GM23338 (cell line): ENCODE measurements around the gene VASN. TPM values are rescaled to one million over a fixed set of nuclear protein-coding genes. Genes with fewer than 3 reads are reported as not detected.

Source experiments
- ATAC-seq: fragments of 200-7000 bp; cut with Tn5 transposase; 3 replicates; pipeline ENCODE4 v1.9.1; 2020
- DNase-seq: peaks from one replicate; pipeline ENCODE4 v3.0.0-alpha.2; 2015; ENCODE audit warnings: low spot score
- H2AFZ ChIP-seq: fragments of 200-600 bp; sonication (generic); 2 replicates; pipeline ENCODE4 v1.8.0; 2016; ENCODE audit warnings: antibody characterized with exemption, mild to moderate bottlenecking, moderate library complexity
- H3F3A ChIP-seq: fragments of 200-600 bp; sonication (generic); replicated peaks from 2 replicates; pipeline ENCODE4 v1.8.0; 2017; ENCODE audit warnings: antibody characterized with exemption, mixed run types, low read depth
- H3K27ac ChIP-seq: fragments of 200-600 bp; sonication (generic); 2 replicates; pipeline ENCODE4 v1.6.1; 2016; ENCODE audit warnings: low read depth
- H3K27me3 ChIP-seq: fragments of 200-600 bp; sonication (generic); 2 replicates; pipeline ENCODE4 v1.8.0; 2016; ENCODE audit warnings: mild to moderate bottlenecking, mixed run types, moderate library complexity; ENCODE audit not compliant: insufficient read depth
- H3K36me3 ChIP-seq: fragments of 200-600 bp; sonication (generic); 2 replicates; pipeline ENCODE4 v1.8.0; 2016; ENCODE audit warnings: mild to moderate bottlenecking; ENCODE audit not compliant: insufficient read depth
- H3K4me1 ChIP-seq: fragments of 200-600 bp; sonication (generic); 2 replicates; pipeline ENCODE4 v1.8.0; 2016; ENCODE audit warnings: mild to moderate bottlenecking, moderate library complexity; ENCODE audit not compliant: insufficient read depth
- H3K4me2 ChIP-seq: fragments of 200-600 bp; sonication (generic); 2 replicates; pipeline ENCODE4 v1.7.1; 2017; ENCODE audit warnings: mixed run types
- H3K4me3 ChIP-seq: fragments of 200-600 bp; sonication (generic); 2 replicates; pipeline ENCODE4 v1.6.1; 2016; ENCODE audit warnings: mixed run types
- H3K79me2 ChIP-seq: fragments of 200-600 bp; sonication (generic); replicated peaks from 2 replicates; pipeline ENCODE4 v1.8.0; 2017; ENCODE audit warnings: mild to moderate bottlenecking; ENCODE audit not compliant: insufficient read depth
- H3K9me2 ChIP-seq: fragments of 200-600 bp; sonication (generic); 2 replicates; pipeline ENCODE4 v1.8.0; 2017; ENCODE audit not compliant: insufficient read depth
- H4K20me1 ChIP-seq: fragments of 200-600 bp; sonication (generic); replicated peaks from 2 replicates; pipeline ENCODE4 v1.8.0; 2017; ENCODE audit warnings: mild to moderate bottlenecking; ENCODE audit not compliant: insufficient read depth
- H3K27ac Mint-ChIP-seq: 2 replicates; pipeline ENCODE4 v1.8.0; 2020; ENCODE audit warnings: inconsistent platforms, mild to moderate bottlenecking, moderate library complexity, mixed read lengths
- H3K27me3 Mint-ChIP-seq: 3 replicates; pipeline ENCODE4 v1.8.0; 2022; ENCODE audit warnings: low read depth, mild to moderate bottlenecking, moderate library complexity, mixed read lengths, inconsistent platforms; ENCODE audit not compliant: insufficient read depth, poor library complexity
- H3K36me3 Mint-ChIP-seq: 3 replicates; pipeline ENCODE4 v1.8.0; 2021; ENCODE audit warnings: low read depth, mild to moderate bottlenecking, inconsistent platforms, moderate library complexity, mixed read lengths
- H3K4me1 Mint-ChIP-seq: 3 replicates; pipeline ENCODE4 v1.8.0; 2020; ENCODE audit warnings: mild to moderate bottlenecking, inconsistent platforms, mixed read lengths
- H3K4me3 Mint-ChIP-seq: 3 replicates; pipeline ENCODE4 v1.8.0; 2021; ENCODE audit warnings: moderate library complexity, mild to moderate bottlenecking, inconsistent platforms, mixed read lengths
- H3K9me3 Mint-ChIP-seq: 3 replicates; pipeline ENCODE4 v1.8.0; 2020; ENCODE audit warnings: moderate library complexity, mild to moderate bottlenecking, inconsistent platforms, mixed read lengths
- CREB1 ChIP-seq: fragments of 250-450 bp; sonication (Bioruptor Pico); IDR thresholded peaks from 2 replicates; pipeline ENCODE4 v1.5.0; 2020; ENCODE audit warnings: low read depth, mild to moderate bottlenecking, moderate library complexity
- ETS1 ChIP-seq: IDR thresholded peaks from 2 replicates; pipeline ENCODE4 v1.6.1; 2016; ENCODE audit warnings: antibody characterized with exemption
- EZH2phosphoT487 ChIP-seq: fragments of 200-600 bp; sonication (generic); IDR thresholded peaks from one replicate; pipeline ENCODE4 v1.8.1; 2018; ENCODE audit warnings: antibody characterized with exemption; ENCODE audit not compliant: unreplicated experiment
- JUNB ChIP-seq: IDR thresholded peaks from one replicate; pipeline ENCODE4 v1.6.1; 2016; ENCODE audit warnings: antibody characterized with exemption; ENCODE audit not compliant: unreplicated experiment
- NANOG ChIP-seq: IDR thresholded peaks from 2 replicates; pipeline ENCODE4 v1.6.1; 2016; ENCODE audit warnings: antibody characterized with exemption, borderline replicate concordance
- POLR2AphosphoS5 ChIP-seq: IDR thresholded peaks from 2 replicates; pipeline ENCODE4 v1.6.1; 2016; ENCODE audit warnings: antibody characterized with exemption, low read depth
- REST ChIP-seq: IDR thresholded peaks from one replicate; pipeline ENCODE4 v1.6.1; 2018; ENCODE audit warnings: antibody characterized with exemption; ENCODE audit not compliant: unreplicated experiment
- ZNF114 ChIP-seq: fragments of 250-450 bp; sonication (Bioruptor Pico); IDR thresholded peaks from 2 replicates; pipeline ENCODE4 v1.5.0; 2020; ENCODE audit warnings: mild to moderate bottlenecking, moderate library complexity
- ZNF331 ChIP-seq: fragments of 250-450 bp; sonication (Bioruptor Pico); IDR thresholded peaks from 2 replicates; pipeline ENCODE4 v1.5.0; 2020; ENCODE audit warnings: low read depth, mild to moderate bottlenecking, moderate library complexity
- ZNF462 ChIP-seq: fragments of 250-450 bp; sonication (Bioruptor Pico); IDR thresholded peaks from 2 replicates; pipeline ENCODE4 v1.5.0; 2020; ENCODE audit warnings: mild to moderate bottlenecking, moderate library complexity
- polyA plus RNA-seq: library from polyadenylated mRNA; unstranded; fragments of >200 nt; fragmentation: Nextera tagmentation; extraction: Ambion mirVana; gene quantifications from 2 replicates; pipeline ENCODE4 v1.2.1, GENCODE V29; 2016
- total RNA-seq: library from RNA; depleted of rRNA; stranded (reverse); fragments of >200 nt; shearing (Covaris generic); gene quantifications from 2 replicates; pipeline ENCODE4 v1.2.3, GENCODE V29; 2014

VASN gene
- total and polyA plus RNA-seq, 2 experiments from 2014 or later, result 8.0 to 15.5 TPM

- Histone ChIP-seq H2AFZ (no peak overlapping the region), H3K27ac (no peak overlapping the region), H3K9me2 (no peaks in the 10 kb centered on the region), H3K4me3 (no peak overlapping the region), H3K27me3 (no peaks in the 10 kb centered on the region), H3K4me2 (no peak overlapping the region), H3F3A (0 out of 2 replicates have a peak, but pooled peaks cover under 1% of the 10 kb centered on the region), H4K20me1 (no peaks in the 10 kb centered on the region; the same call in 1 of the 2 replicates), H3K36me3 (no peaks in the 10 kb centered on the region), H3K4me1 (peaks cover 11% of the 10 kb centered on the region), H3K79me2 (no peaks in the 10 kb centered on the region)
- H3K27ac Mint-ChIP-seq, result no peak overlapping the region
- H3K4me1 Mint-ChIP-seq, result peaks cover 17% of the 10 kb centered on the region
- TF ChIP-seq JUNB (no peak), NANOG (no peak), REST (no peak), ETS1 (no peak), ZNF331 (CRISPR knock-in tag) (no peak), EZH2phosphoT487 (no peak), CREB1 (no peak), ZNF462 (CRISPR knock-in tag) (no peak), ZNF114 (no peak), POLR2AphosphoS5 (no peak)
- DNase-seq (no peak), ATAC-seq (no peak)
- H3K4me3 Mint-ChIP-seq, result no peak overlapping the region
- no peaks in the 10 kb centered on the region; the same call in 1 of the 3 replicates for H3K36me3 Mint-ChIP-seq
- peaks cover 3% of the 10 kb centered on the region for H3K27me3 Mint-ChIP-seq
- no peaks in the 10 kb centered on the region for H3K9me3 Mint-ChIP-seq
Measured at GRCh38 chr16:4384509-4384942, 12.9 kb downstream of the VASN start.
